GM19239 (cell line): ENCODE data around the gene SLC5A6.

ENCODE experiments used
- DNase-seq: peaks from one replicate; pipeline ENCODE4 v3.0.0; 2011; ENCODE audit warnings: low spot score; ENCODE audit not compliant: insufficient read length
- FAIRE-seq: peaks from 2 replicates; lab custom pipeline; 2011; peaks lifted over from hg19 to GRCh38; lab: Jason Lieb, UNC

SLC5A6 gene

GRCh38 chr2:27211943-27212625 lies at the start of gene SLC5A6, which contains the start of gene ATRAID:
Gene SLC5A6, minus strand, starts transcription at chr2:27212268. Its CDS starts 4,618 bp downstream, at chr2:27207650.
Gene ATRAID, plus strand, starts transcription at chr2:27212041. Its CDS starts 328 bp downstream, at chr2:27212369.
- FAIRE-seq (peak; percentile 79), DNase-seq (peak; percentile 92)

- DNase-seq = no peak
- FAIRE-seq = no peak
Measured at GRCh38 chr2:27261241-27261925, 49.3 kb upstream of the SLC5A6 start.

- no peak for FAIRE-seq
- no peak for DNase-seq
Measured at GRCh38 chr2:27258051-27258450, 46.0 kb upstream of the SLC5A6 start.

GRCh38 chr2:27256855-27257454 lies 44.9 kb upstream of the SLC5A6 start:
- DNase-seq (no peak), FAIRE-seq (no peak)

- DNase-seq = no peak
- FAIRE-seq = no peak
Measured at GRCh38 chr2:27255660-27256059, 43.6 kb upstream of the SLC5A6 start.

- no peak for FAIRE-seq
- no peak for DNase-seq
Measured at GRCh38 chr2:27255187-27255586, 43.1 kb upstream of the SLC5A6 start.

GRCh38 chr2:27251766-27252165 lies 39.7 kb upstream of the SLC5A6 start:
- FAIRE-seq = no peak
- DNase-seq = no peak

GRCh38 chr2:27250652-27251379 lies 38.7 kb upstream of the SLC5A6 start:
- DNase-seq = no peak
- FAIRE-seq = no peak

- no peak for FAIRE-seq
Measured at GRCh38 chr2:27249891-27250651, 38.0 kb upstream of the SLC5A6 start.

GRCh38 chr2:27249159-27249890 lies 37.3 kb upstream of the SLC5A6 start:
- FAIRE-seq (no peak), DNase-seq (no peak)

More at GRCh38 chr2:27249891-27250651, 38.0 kb upstream of the SLC5A6 start:
- peak; percentile 62 for DNase-seq

- FAIRE-seq = no peak
- DNase-seq = no peak
Measured at GRCh38 chr2:27247893-27248292, 35.8 kb upstream of the SLC5A6 start.

GRCh38 chr2:27245626-27246025 lies 33.6 kb upstream of the SLC5A6 start:
- FAIRE-seq = no peak
- DNase-seq = no peak

GRCh38 chr2:27245116-27245515 lies 33.0 kb upstream of the SLC5A6 start:
- DNase-seq = no peak
- FAIRE-seq = no peak

- no peak for DNase-seq
- no peak for FAIRE-seq
Measured at GRCh38 chr2:27243391-27244130, 31.5 kb upstream of the SLC5A6 start.

GRCh38 chr2:27242614-27242951 lies 30.5 kb upstream of the SLC5A6 start:
- DNase-seq = no peak
- no peak for FAIRE-seq

GRCh38 chr2:27241761-27242613 lies 29.9 kb upstream of the SLC5A6 start:
- DNase-seq (no peak), FAIRE-seq (no peak)

GRCh38 chr2:27240406-27240805 lies 28.3 kb upstream of the SLC5A6 start:
- FAIRE-seq (no peak), DNase-seq (no peak)

GRCh38 chr2:27238976-27239375 lies 26.9 kb upstream of the SLC5A6 start:
- DNase-seq (no peak), FAIRE-seq (no peak)
